Activated B cell treated with CpG ODN at 0.5 μM for 24 hours (primary cell): ENCODE results near the gene APMAP. TPM values are rescaled to one million over a fixed set of nuclear protein-coding genes. Genes with fewer than 3 reads are reported as not detected.

Experiments
- ATAC-seq: fragments of 200-7000 bp; cut with Tn5 transposase; one replicate; pipeline ENCODE4 v1.10.0; 2021; ENCODE audit warnings: low read depth, mild to moderate bottlenecking, moderate library complexity
- CTCF ChIA-PET: fragments of 350-600 bp; sonication (Branson Sonifier 250); formaldehyde crosslinking; loops from one replicate; lab custom pipeline; 2021; ENCODE audit warnings: antibody characterized with exemption; lab: Charles Lee
- POLR2A ChIA-PET: fragments of 350-600 bp; sonication (Branson Sonifier 250); formaldehyde crosslinking; loops from one replicate; lab custom pipeline; 2021; ENCODE audit warnings: antibody characterized with exemption; lab: Charles Lee
- DNase-seq: peaks from one replicate; pipeline ENCODE4 v3.0.0; 2022
- H3K27ac Mint-ChIP-seq: one replicate; pipeline ENCODE4 v1.8.0; 2020; ENCODE audit warnings: mixed read lengths
- H3K27me3 Mint-ChIP-seq: one replicate; pipeline ENCODE4 v1.8.0; 2021; ENCODE audit warnings: mixed read lengths
- H3K36me3 Mint-ChIP-seq: one replicate; pipeline ENCODE4 v1.8.0; 2021; ENCODE audit warnings: low read depth, mixed read lengths
- H3K4me1 Mint-ChIP-seq: one replicate; pipeline ENCODE4 v1.8.0; 2021; ENCODE audit warnings: mixed read lengths
- H3K4me3 Mint-ChIP-seq: one replicate; pipeline ENCODE4 v1.8.0; 2020; ENCODE audit warnings: mild to moderate bottlenecking, mixed read lengths
- H3K9me3 Mint-ChIP-seq: one replicate; pipeline ENCODE4 v1.8.0; 2020; ENCODE audit warnings: mixed read lengths
- CTCF ChIP-seq: fragments of 200-600 bp; IDR thresholded peaks from one replicate; pipeline ENCODE4 v1.8.0; 2022; ENCODE audit warnings: antibody characterized with exemption, mild to moderate bottlenecking
- intact Hi-C: fragments of 100-400 bp; cut with micrococcal nuclease; formaldehyde crosslinking; loops from one replicate; pipeline ENCODE4 v1.15.1; 2024
- total RNA-seq: library from RNA; stranded (reverse); gene quantifications from 2 replicates; pipeline ENCODE4 v1.2.3, GENCODE V29; 2022

The APMAP gene
- total RNA-seq, 1 donor from 2014 or later: 22.3 TPM

- DNase-seq: no peak
- intact Hi-C loops: no loop called here
- Mint-ChIP-seq H3K4me3 (no peak overlapping the region), H3K27ac (no peak overlapping the region), H3K27me3 (no peaks in the 10 kb centered on the region), H3K9me3 (no peaks in the 10 kb centered on the region), H3K36me3 (peaks cover 93% of the 10 kb centered on the region), H3K4me1 (peaks cover 2% of the 10 kb centered on the region)
- POLR2A ChIA-PET: no interaction called here
- TF ChIP-seq CTCF: no peak
- CTCF ChIA-PET: no interaction called here
- ATAC-seq: no peak
These were observed 27.3 kb downstream of the APMAP start for GRCh38 chr20:24965065-24965919.

- ChIA-PET CTCF (no interaction called here), POLR2A (no interaction called here)
- H3K4me3 Mint-ChIP-seq: no peak overlapping the region
- peaks cover 89% of the 10 kb centered on the region for H3K36me3 Mint-ChIP-seq
- no peak overlapping the region for H3K27ac Mint-ChIP-seq
- intact Hi-C loops: no loop called here
- no peaks in the 10 kb centered on the region for H3K9me3 Mint-ChIP-seq
- ATAC-seq (no peak), DNase-seq (no peak)
- no peak for TF ChIP-seq CTCF
- H3K27me3 Mint-ChIP-seq: no peaks in the 10 kb centered on the region
- H3K4me1 Mint-ChIP-seq: no peaks in the 10 kb centered on the region
These were observed 28.1 kb downstream of the APMAP start for GRCh38 chr20:24964506-24964840.

- CTCF ChIA-PET: no interaction called here
- no peaks in the 10 kb centered on the region for H3K4me1 Mint-ChIP-seq
- no peak for TF ChIP-seq CTCF
- H3K27ac Mint-ChIP-seq: no peak overlapping the region
- H3K9me3 Mint-ChIP-seq: no peaks in the 10 kb centered on the region
- no peak for DNase-seq
- H3K27me3 Mint-ChIP-seq: no peaks in the 10 kb centered on the region
- POLR2A ChIA-PET: no interaction called here
- ATAC-seq: no peak
- intact Hi-C loops: no loop called here
- peaks cover 86% of the 10 kb centered on the region for H3K36me3 Mint-ChIP-seq
- H3K4me3 Mint-ChIP-seq: no peak overlapping the region
These were observed 28.7 kb downstream of the APMAP start for GRCh38 chr20:24963672-24964505.

- DNase-seq: no peak
- Mint-ChIP-seq H3K27me3 (no peaks in the 10 kb centered on the region), H3K4me3 (no peak overlapping the region), H3K4me1 (no peaks in the 10 kb centered on the region), H3K9me3 (no peaks in the 10 kb centered on the region), H3K36me3 (peaks cover 76% of the 10 kb centered on the region), H3K27ac (no peak overlapping the region)
- POLR2A ChIA-PET: no interaction called here
- CTCF ChIA-PET: no interaction called here
- no peak for TF ChIP-seq CTCF
- no peak for ATAC-seq
- intact Hi-C loops: no loop called here
These were observed 30.0 kb downstream of the APMAP start for GRCh38 chr20:24962510-24962909.

GRCh38 chr20:24962182-24962492 lies 30.4 kb downstream of the APMAP start:
- CTCF ChIA-PET: no interaction called here
- Mint-ChIP-seq H3K36me3 (peaks cover 74% of the 10 kb centered on the region), H3K4me3 (no peak overlapping the region), H3K9me3 (no peaks in the 10 kb centered on the region), H3K27me3 (no peaks in the 10 kb centered on the region), H3K4me1 (no peaks in the 10 kb centered on the region), H3K27ac (no peak overlapping the region)
- POLR2A ChIA-PET: no interaction called here
- DNase-seq: no peak
- intact Hi-C loops: no loop called here
- no peak for ATAC-seq
- no peak for TF ChIP-seq CTCF
